Endothelial cell of umbilical vein (primary cell): ENCODE measurements around the gene STARD13. TPM values are rescaled to one million over a fixed set of nuclear protein-coding genes. Genes with fewer than 3 reads are reported as not detected.

Experiments used
- BruUV-seq: library from RNA; stranded (reverse); fragments of 400-500 nt; replicated peaks from 2 replicates; lab custom pipeline; 2021; lab: Mats Ljungman, UMichigan
- CTCF ChIA-PET: fragments of 300-600, 350-600 bp; sonication (Branson Sonifier 250); formaldehyde crosslinking; loops from one replicate; lab custom pipeline; 2021; ENCODE audit warnings: antibody characterized with exemption, inconsistent platforms; lab: Charles Lee
- POLR2A ChIA-PET: fragments of 300-600, 350-600 bp; sonication (Branson Sonifier 250); formaldehyde crosslinking; loops from one replicate; lab custom pipeline; 2021; ENCODE audit warnings: antibody characterized with exemption, inconsistent platforms; lab: Charles Lee
- DNase-seq: peaks from one replicate; pipeline ENCODE4 v3.0.0-alpha.2; 2011; ENCODE audit warnings: low read depth, low spot score
- FAIRE-seq: peaks from 2 replicates; lab custom pipeline; 2011; peaks lifted over from hg19 to GRCh38; lab: Jason Lieb, UNC
- H2AFZ ChIP-seq: 2 replicates; pipeline ENCODE4 v1.6.0; 2012; ENCODE audit warnings: low read depth, low read length, control low read depth, inconsistent platforms
- H3K27ac ChIP-seq: 2 replicates; pipeline ENCODE4 v1.5.1; 2011; ENCODE audit warnings: low read depth, mild to moderate bottlenecking, control low read depth, low read length, moderate library complexity; ENCODE audit not compliant: insufficient read depth
- H3K27me3 ChIP-seq, 2 experiments: 2 replicates each; pipeline versions ENCODE4 v1.6.0 to v1.6.1; 2011; ENCODE audit warnings: low read length in 2 of 2, mixed read lengths in 1 of 2; ENCODE audit not compliant: control insufficient read depth in 2 of 2, insufficient read depth in 2 of 2
- H3K36me3 ChIP-seq, 2 experiments: 2 replicates in 1 of 2; 3 replicates in 1 of 2; pipeline ENCODE4 v1.5.1; 2011; ENCODE audit warnings: low read length in 2 of 2, mild to moderate bottlenecking in 1 of 2, moderate library complexity in 1 of 2; ENCODE audit not compliant: control insufficient read depth in 2 of 2, insufficient read depth in 2 of 2; ENCODE audit errors: extremely low read depth in 1 of 2
- H3K4me1 ChIP-seq: 3 replicates; pipeline ENCODE4 v1.5.1; 2011; ENCODE audit warnings: mild to moderate bottlenecking, low read length; ENCODE audit not compliant: control insufficient read depth, insufficient read depth; ENCODE audit errors: extremely low read depth
- H3K4me2 ChIP-seq: 2 replicates; pipeline ENCODE4 v1.6.1; 2011; ENCODE audit warnings: low read length, control low read depth, mixed read lengths; ENCODE audit not compliant: insufficient read depth
- H3K4me3 ChIP-seq, 3 experiments: fragments of 200-600 bp in 1 of 3; sonication (generic), shearing (Covaris generic) in 1 of 3; replicated peaks in 1 of 3; 2 replicates each; pipeline ENCODE4 v1.5.1; 2011 to 2016; ENCODE audit warnings: control low read depth in 3 of 3, low read length in 3 of 3, mild to moderate bottlenecking in 2 of 3, inconsistent platforms in 1 of 3, low read depth in 1 of 3, moderate library complexity in 1 of 3; ENCODE audit not compliant: insufficient read depth in 1 of 3
- H3K79me2 ChIP-seq: 2 replicates; pipeline ENCODE4 v1.6.0; 2012; ENCODE audit warnings: low read length, inconsistent platforms; ENCODE audit not compliant: control insufficient read depth, insufficient read depth
- H3K9ac ChIP-seq: replicated peaks from 2 replicates; pipeline ENCODE3; 2011; ENCODE audit warnings: low read length, control low read depth; ENCODE audit not compliant: insufficient read depth; ENCODE audit errors: extremely low read depth
- H3K9me1 ChIP-seq: replicated peaks from 3 replicates; pipeline ENCODE4 v1.6.0; 2011; ENCODE audit warnings: mild to moderate bottlenecking, low read length; ENCODE audit not compliant: control insufficient read depth, insufficient read depth; ENCODE audit errors: extremely low read depth
- H3K9me3 ChIP-seq: replicated peaks from 2 replicates; pipeline ENCODE4 v1.5.1; 2012; ENCODE audit warnings: low read length, inconsistent platforms; ENCODE audit not compliant: control insufficient read depth, insufficient read depth
- H4K20me1 ChIP-seq: replicated peaks from 2 replicates; pipeline ENCODE3; 2011; ENCODE audit warnings: mild to moderate bottlenecking, low read length; ENCODE audit not compliant: control insufficient read depth, insufficient read depth; ENCODE audit errors: extremely low read depth
- FOS ChIP-seq: IDR thresholded peaks from 2 replicates; pipeline ENCODE4 v1.6.1; 2011; ENCODE audit warnings: mild to moderate bottlenecking, low read length, moderate library complexity, borderline replicate concordance; ENCODE audit not compliant: insufficient read depth
- JUN ChIP-seq: IDR thresholded peaks from 2 replicates; pipeline ENCODE4 v1.6.1; 2011; ENCODE audit warnings: borderline replicate concordance, low read depth; ENCODE audit not compliant: insufficient read length, insufficient read depth
- POLR2A ChIP-seq: IDR thresholded peaks from 2 replicates; pipeline ENCODE4 v1.6.1; 2012; ENCODE audit warnings: low read depth, mild to moderate bottlenecking, control low read depth, low read length
- POLR2AphosphoS5 ChIP-seq: IDR thresholded peaks from 2 replicates; pipeline ENCODE4 v1.6.1; 2012; ENCODE audit warnings: low read depth, mild to moderate bottlenecking, control low read depth, low read length, moderate library complexity; ENCODE audit not compliant: insufficient read depth
- dilution Hi-C: fragments of 300-500 bp; cut with MboI; formaldehyde crosslinking; loops from one replicate; pipeline ENCODE4 v1.15.0; 2019; ENCODE audit warnings: low sequenced_read_pairs; ENCODE audit not compliant: extremely low pct_ligation_motif_present
- intact Hi-C: fragments of 100-400 bp; cut with micrococcal nuclease; formaldehyde crosslinking; loops from one replicate; pipeline ENCODE4 v1.10.0; 2022
- polyA plus RNA-seq, 4 experiments: library from polyadenylated mRNA; depleted of rRNA in 3 of 4; stranded (reverse) in 3 of 4; unstranded in 1 of 4; fragments of >200 nt; gene quantifications; 2 replicates each; pipeline versions ENCODE4 v1.2.1 to v1.2.3, GENCODE V29; 2011 to 2012; ENCODE audit warnings: missing spikeins in 1 of 4
- total RNA-seq: library from RNA; stranded (reverse); gene quantifications from 2 replicates; pipeline ENCODE4 v1.2.3, GENCODE V29; 2021

Gene STARD13
- total and polyA plus RNA-seq, 2 donors (not counting 3 experiments of a cell fraction or from before 2014, with no cell fraction given), result 11.0 to 47.7 TPM

GRCh38 chr13:33208290-33209220 is 77.0 kb downstream of the STARD13 start:
- no peak for FAIRE-seq

GRCh38 chr13:33207615-33207961 is 78.0 kb downstream of the STARD13 start:
- Histone ChIP-seq H3K9ac (no peak overlapping the region), H3K4me1 (peaks cover 54% of the 10 kb centered on the region), H3K9me1 (no peaks in the 10 kb centered on the region), H3K27me3 (no peaks in the 10 kb centered on the region), H3K27ac (peak overlapping the region; percentile 10), H2AFZ (no peak overlapping the region), H3K4me2 (no peak overlapping the region), H3K79me2 (peaks cover 92% of the 10 kb centered on the region), H3K4me3 (no peak overlapping the region), H4K20me1 (no peaks in the 10 kb centered on the region), H3K9me3 (no peaks in the 10 kb centered on the region), H3K36me3 (no peaks in the 10 kb centered on the region)
- dilution Hi-C loops (no loop called here), intact Hi-C loops (loop anchor here (10.0 kb wide), 1 partner anchor 1737 kb away; the partner anchor contains the start of gene NBEA)
- FAIRE-seq, result peak; percentile 68
- CTCF ChIA-PET, result interaction anchor here (0.6 to 1.5 kb wide), 3 partner anchors 14 to 335 kb away, joined by 3 to 7 read pairs (median 4); no protein-coding TSS in a partner anchor
- POLR2A ChIA-PET, result no interaction called here
- TF ChIP-seq POLR2A, result no peak
- peak; percentile 57 for DNase-seq
- BruUV-seq, result no TSS peak

More at GRCh38 chr13:33208290-33209220, 77.0 kb downstream of the STARD13 start:
- Histone ChIP-seq H4K20me1 (no peaks in the 10 kb centered on the region), H3K9me3 (no peaks in the 10 kb centered on the region), H3K4me2 (no peak overlapping the region), H3K27ac (no peak overlapping the region), H3K36me3 (no peaks in the 10 kb centered on the region), H3K27me3 (no peaks in the 10 kb centered on the region), H3K9ac (no peak overlapping the region), H2AFZ (no peak overlapping the region), H3K9me1 (no peaks in the 10 kb centered on the region), H3K4me3 (no peak overlapping the region), H3K79me2 (peaks cover 92% of the 10 kb centered on the region), H3K4me1 (peaks cover 51% of the 10 kb centered on the region)
- ChIA-PET CTCF (interaction anchor here (1.0 to 1.5 kb wide), 2 partner anchors 19 to 335 kb away, joined by 4 to 7 read pairs; no protein-coding TSS in a partner anchor), POLR2A (no interaction called here)
- dilution Hi-C loops (no loop called here), intact Hi-C loops (loop anchor here (10.0 kb wide), 1 partner anchor 1736 kb away; the partner anchor contains the start of gene NBEA)
- TF ChIP-seq JUN (peak; percentile 2), POLR2AphosphoS5 (no peak), FOS (no peak)
- no peak for DNase-seq
- BruUV-seq, result no TSS peak
